Activated CD4-positive, alpha-beta memory T cell treated with anti-CD3 and anti-CD28 coated beads, Interleukin-2, amount 10 ng/mL, durations not matched to agents 7 days and 5 days (primary cell): ENCODE data around the gene DPM3. TPM values are rescaled to one million over a fixed set of nuclear protein-coding genes. Genes with fewer than 3 reads are reported as not detected.

Experiments
- CTCF ChIA-PET: fragments of 350-600 bp; sonication (Branson Sonifier 250); formaldehyde crosslinking; loops from one replicate; lab custom pipeline; 2021; ENCODE audit warnings: antibody characterized with exemption, inconsistent platforms; lab: Charles Lee
- POLR2A ChIA-PET: fragments of 350-600 bp; sonication (Branson Sonifier 250); formaldehyde crosslinking; loops from one replicate; lab custom pipeline; 2021; ENCODE audit warnings: antibody characterized with exemption; lab: Charles Lee
- DNase-seq: peaks from one replicate; pipeline ENCODE4 v3.0.0-alpha.2; 2020
- H3K27ac Mint-ChIP-seq: one replicate; pipeline ENCODE4 v1.8.0; 2021; ENCODE audit warnings: mild to moderate bottlenecking, mixed read lengths
- H3K27me3 Mint-ChIP-seq: one replicate; pipeline ENCODE4 v1.8.0; 2021; ENCODE audit warnings: mixed read lengths
- H3K36me3 Mint-ChIP-seq: one replicate; pipeline ENCODE4 v1.8.0; 2021; ENCODE audit warnings: low read depth, mixed read lengths
- H3K4me1 Mint-ChIP-seq: one replicate; pipeline ENCODE4 v1.8.0; 2021; ENCODE audit warnings: mixed read lengths
- H3K4me3 Mint-ChIP-seq: one replicate; pipeline ENCODE4 v1.8.0; 2021; ENCODE audit warnings: mild to moderate bottlenecking, mixed read lengths
- H3K9me3 Mint-ChIP-seq: one replicate; pipeline ENCODE4 v1.8.0; 2021; ENCODE audit warnings: mixed read lengths
- total RNA-seq, 2 experiments: library from RNA; stranded (reverse); gene quantifications; one replicate each; pipeline ENCODE4 v1.2.3, GENCODE V29; 2021

Gene DPM3
- total RNA-seq, 2 experiments from 2014 or later = 80.2 to 80.6 TPM

DNA sequence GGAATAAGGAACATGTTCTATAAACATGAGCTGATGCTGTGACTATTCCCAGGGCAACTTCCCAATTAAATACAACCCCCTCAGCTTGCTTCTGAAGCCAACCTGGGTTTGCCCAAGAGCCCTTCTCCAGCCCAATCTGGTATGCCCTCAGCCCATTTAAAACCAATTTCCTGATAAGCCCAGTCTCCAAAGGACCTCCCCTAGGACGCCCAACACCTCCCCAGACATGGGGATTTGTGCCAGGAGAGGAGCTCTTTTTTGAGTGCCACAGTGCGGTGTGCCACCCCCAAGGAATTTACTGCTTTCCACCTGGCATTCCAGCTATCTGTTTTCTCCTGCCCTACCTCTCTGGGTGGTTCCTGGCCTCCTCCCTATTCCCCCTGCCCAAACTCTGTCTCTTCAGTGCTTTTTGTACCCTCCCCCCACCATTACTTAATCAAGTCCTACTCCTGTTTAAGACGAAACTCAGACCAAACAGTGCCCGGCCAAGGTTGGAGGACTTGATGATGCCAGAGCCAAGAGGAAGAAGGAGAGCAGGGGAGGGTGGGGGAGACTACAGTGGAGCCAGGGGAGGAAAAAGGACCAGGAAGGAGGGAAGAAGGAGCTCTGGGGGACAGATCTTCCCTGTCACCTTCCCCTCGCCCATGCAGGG is 24.1 kb downstream of the DPM3 start:
- H3K4me3 Mint-ChIP-seq = no peak overlapping the region
- H3K4me1 Mint-ChIP-seq = peaks cover 2% of the 10 kb centered on the region
- no peaks in the 10 kb centered on the region for H3K36me3 Mint-ChIP-seq
- CTCF ChIA-PET = interaction anchor here (0.8 to 1.6 kb wide), 4 partner anchors 20 to 51 kb away, joined by 3 to 5 read pairs (median 4); no protein-coding TSS in a partner anchor
- H3K27ac Mint-ChIP-seq = no peak overlapping the region
- POLR2A ChIA-PET = interaction anchor here (1.6 kb wide), 1 partner anchor 12 kb away, joined by 5 read pairs; no protein-coding TSS in a partner anchor
- peaks cover 30% of the 10 kb centered on the region for H3K27me3 Mint-ChIP-seq
- no peak for DNase-seq
- no peaks in the 10 kb centered on the region for H3K9me3 Mint-ChIP-seq

- DNase-seq = no peak
- no peak overlapping the region for H3K4me3 Mint-ChIP-seq
- no peaks in the 10 kb centered on the region for H3K36me3 Mint-ChIP-seq
- peaks cover 2% of the 10 kb centered on the region for H3K4me1 Mint-ChIP-seq
- H3K9me3 Mint-ChIP-seq = no peaks in the 10 kb centered on the region
- CTCF ChIA-PET = no interaction called here
- H3K27ac Mint-ChIP-seq = no peak overlapping the region
- POLR2A ChIA-PET = no interaction called here
- H3K27me3 Mint-ChIP-seq = peaks cover 23% of the 10 kb centered on the region
These were observed 26.8 kb downstream of the DPM3 start for GRCh38 chr1:155113450-155113980.

DNA sequence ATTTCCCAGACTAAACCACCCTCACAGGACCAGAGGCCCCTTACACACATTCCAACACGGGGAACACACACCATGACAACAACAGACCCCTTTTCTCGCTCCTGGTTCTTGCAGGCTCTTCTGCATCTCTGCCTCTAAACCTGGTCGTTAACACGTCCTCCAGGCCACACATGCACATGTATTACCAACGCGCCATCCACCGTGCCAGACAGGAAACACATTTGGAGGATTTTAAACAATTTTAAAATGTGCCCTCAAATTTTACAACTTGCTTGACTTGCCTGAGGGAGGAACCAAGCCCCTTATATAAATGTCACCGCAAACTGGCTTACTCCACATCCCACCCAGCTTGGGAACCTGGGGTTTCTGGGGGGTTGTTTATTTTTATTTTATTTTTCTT is 29.5 kb downstream of the DPM3 start:
- Mint-ChIP-seq H3K27ac (no peak overlapping the region), H3K4me1 (no peaks in the 10 kb centered on the region), H3K36me3 (no peaks in the 10 kb centered on the region), H3K9me3 (no peaks in the 10 kb centered on the region), H3K27me3 (peaks cover 18% of the 10 kb centered on the region), H3K4me3 (no peak overlapping the region)
- POLR2A ChIA-PET = no interaction called here
- CTCF ChIA-PET = no interaction called here
- no peak for DNase-seq

- ChIA-PET POLR2A (no interaction called here), CTCF (no interaction called here)
- DNase-seq = no peak
- Mint-ChIP-seq H3K27ac (no peak overlapping the region), H3K4me1 (no peaks in the 10 kb centered on the region), H3K27me3 (peaks cover 19% of the 10 kb centered on the region), H3K4me3 (no peak overlapping the region), H3K9me3 (no peaks in the 10 kb centered on the region), H3K36me3 (no peaks in the 10 kb centered on the region)
These were observed 29.9 kb downstream of the DPM3 start for GRCh38 chr1:155110381-155110780.

DNA sequence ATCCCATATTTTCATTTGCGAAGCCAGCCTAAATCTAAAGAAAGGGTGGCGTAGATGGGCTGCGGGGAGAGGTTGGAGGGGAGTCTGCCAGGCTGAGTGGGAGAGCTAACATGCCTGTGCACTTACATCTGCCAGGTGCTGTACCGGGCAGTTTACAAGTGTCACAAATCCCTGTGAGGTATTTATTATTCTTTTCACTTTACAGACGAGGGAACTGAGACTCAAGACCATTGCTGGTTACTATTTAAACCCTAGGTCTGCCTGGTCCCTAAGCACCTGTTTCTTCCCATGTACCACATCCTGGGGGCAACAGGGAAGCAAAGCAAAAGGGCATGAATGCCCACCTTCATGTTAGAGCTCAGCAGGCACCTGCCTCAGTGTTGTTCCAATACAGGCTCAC is 32.0 kb downstream of the DPM3 start:
- CTCF ChIA-PET = interaction anchor here (1.1 kb wide), 1 partner anchor 16 kb away, joined by 3 read pairs; no protein-coding TSS in a partner anchor
- no peaks in the 10 kb centered on the region for H3K36me3 Mint-ChIP-seq
- H3K9me3 Mint-ChIP-seq = no peaks in the 10 kb centered on the region
- H3K27ac Mint-ChIP-seq = no peak overlapping the region
- POLR2A ChIA-PET = no interaction called here
- peaks cover 22% of the 10 kb centered on the region for H3K27me3 Mint-ChIP-seq
- no peak for DNase-seq
- H3K4me3 Mint-ChIP-seq = no peak overlapping the region
- H3K4me1 Mint-ChIP-seq = no peaks in the 10 kb centered on the region

DNA sequence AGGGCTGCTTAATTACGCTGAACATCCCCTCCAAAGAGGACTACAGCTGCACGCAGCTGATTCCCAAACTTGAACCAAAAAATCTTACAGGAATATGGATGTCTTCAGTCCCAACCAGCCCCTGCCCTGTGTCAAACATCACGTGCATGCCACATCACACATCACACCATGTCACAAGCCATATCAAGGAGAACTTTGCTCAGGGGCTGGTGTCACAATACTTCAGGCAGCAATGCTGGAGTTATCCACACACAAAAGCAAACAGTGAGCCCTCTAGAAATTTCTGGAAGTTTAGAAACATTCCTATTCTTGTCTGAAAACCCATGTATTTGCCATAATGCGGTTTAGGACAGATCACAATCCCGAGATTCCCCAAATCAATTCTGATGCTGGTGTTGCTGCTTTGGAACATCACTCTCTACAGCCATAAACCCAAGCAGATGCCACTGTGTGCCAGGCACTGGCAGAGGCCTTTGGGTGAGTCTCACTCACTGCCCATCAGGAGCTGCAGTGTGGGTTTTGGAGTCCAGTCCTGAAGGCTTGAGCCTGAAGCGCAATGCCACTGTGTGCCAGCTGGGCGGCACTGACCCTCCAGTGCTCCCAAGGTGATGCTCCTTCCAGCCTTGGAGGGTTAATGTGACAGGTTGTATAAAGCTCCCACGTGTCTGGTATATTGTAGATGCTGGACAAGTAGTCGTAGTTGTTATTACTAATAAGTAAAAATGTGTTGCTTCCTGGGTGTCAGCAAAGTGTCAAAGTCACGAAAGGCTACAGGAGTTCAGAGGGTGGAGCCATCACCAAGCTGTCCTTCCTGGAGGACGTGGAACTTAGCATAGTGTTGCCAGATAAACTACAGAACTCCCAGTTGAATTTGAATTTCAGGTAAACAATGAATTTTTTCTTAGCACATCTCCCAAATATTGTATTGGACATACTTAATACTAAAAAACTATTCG is 32.7 kb downstream of the DPM3 start:
- DNase-seq = no peak
- H3K4me1 Mint-ChIP-seq = no peaks in the 10 kb centered on the region
- H3K36me3 Mint-ChIP-seq = no peaks in the 10 kb centered on the region
- CTCF ChIA-PET = interaction anchor here (0.8 to 2.9 kb wide), 4 partner anchors 16 to 65 kb away, joined by 3 to 9 read pairs (median 3); partner anchors contain the start of gene KRTCAP2
- peaks cover 22% of the 10 kb centered on the region for H3K27me3 Mint-ChIP-seq
- no peak overlapping the region for H3K27ac Mint-ChIP-seq
- H3K4me3 Mint-ChIP-seq = no peak overlapping the region
- H3K9me3 Mint-ChIP-seq = no peaks in the 10 kb centered on the region
- POLR2A ChIA-PET = no interaction called here

GRCh38 chr1:155106862-155107261 is 33.5 kb downstream of the DPM3 start:
- CTCF ChIA-PET = interaction anchor here (0.8 to 2.9 kb wide), 3 partner anchors 15 to 66 kb away, joined by 3 to 9 read pairs (median 3); partner anchors contain the start of gene KRTCAP2
- H3K27ac Mint-ChIP-seq = no peak overlapping the region
- H3K4me3 Mint-ChIP-seq = no peak overlapping the region

DNA sequence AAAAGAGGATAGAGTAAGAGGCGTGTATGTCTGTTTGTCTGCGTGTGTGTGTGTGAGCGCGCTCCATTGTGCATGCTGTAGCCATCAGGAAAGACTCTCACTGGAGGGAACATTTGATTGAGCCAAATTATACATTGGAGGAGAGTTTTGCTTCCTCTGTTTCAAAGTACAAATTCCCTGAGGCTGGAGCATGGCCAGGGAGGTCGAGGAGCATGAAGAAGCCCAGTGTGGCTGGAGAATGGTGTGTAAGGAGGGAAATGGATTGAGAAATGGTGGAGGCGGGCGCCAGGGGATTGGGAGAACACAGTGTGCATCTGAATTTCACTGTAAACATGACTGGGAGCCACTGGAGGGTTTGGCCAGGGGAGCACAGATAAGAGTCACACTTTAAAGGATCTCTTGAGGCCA is 34.7 kb downstream of the DPM3 start:
- DNase-seq = no peak
- H3K27me3 Mint-ChIP-seq = peaks cover 22% of the 10 kb centered on the region
- no peaks in the 10 kb centered on the region for H3K9me3 Mint-ChIP-seq
- H3K36me3 Mint-ChIP-seq = no peaks in the 10 kb centered on the region
- H3K4me3 Mint-ChIP-seq = no peak overlapping the region
- CTCF ChIA-PET = interaction anchor here (2.9 kb wide), 1 partner anchor 14 kb away, joined by 9 read pairs; no protein-coding TSS in a partner anchor
- no peaks in the 10 kb centered on the region for H3K4me1 Mint-ChIP-seq
- H3K27ac Mint-ChIP-seq = no peak overlapping the region
- POLR2A ChIA-PET = no interaction called here

More at GRCh38 chr1:155106862-155107261, 33.5 kb downstream of the DPM3 start:
- no peaks in the 10 kb centered on the region for H3K4me1 Mint-ChIP-seq
- POLR2A ChIA-PET = no interaction called here
- no peaks in the 10 kb centered on the region for H3K9me3 Mint-ChIP-seq
- H3K27me3 Mint-ChIP-seq = peaks cover 22% of the 10 kb centered on the region
- no peak for DNase-seq
- no peaks in the 10 kb centered on the region for H3K36me3 Mint-ChIP-seq

DNA sequence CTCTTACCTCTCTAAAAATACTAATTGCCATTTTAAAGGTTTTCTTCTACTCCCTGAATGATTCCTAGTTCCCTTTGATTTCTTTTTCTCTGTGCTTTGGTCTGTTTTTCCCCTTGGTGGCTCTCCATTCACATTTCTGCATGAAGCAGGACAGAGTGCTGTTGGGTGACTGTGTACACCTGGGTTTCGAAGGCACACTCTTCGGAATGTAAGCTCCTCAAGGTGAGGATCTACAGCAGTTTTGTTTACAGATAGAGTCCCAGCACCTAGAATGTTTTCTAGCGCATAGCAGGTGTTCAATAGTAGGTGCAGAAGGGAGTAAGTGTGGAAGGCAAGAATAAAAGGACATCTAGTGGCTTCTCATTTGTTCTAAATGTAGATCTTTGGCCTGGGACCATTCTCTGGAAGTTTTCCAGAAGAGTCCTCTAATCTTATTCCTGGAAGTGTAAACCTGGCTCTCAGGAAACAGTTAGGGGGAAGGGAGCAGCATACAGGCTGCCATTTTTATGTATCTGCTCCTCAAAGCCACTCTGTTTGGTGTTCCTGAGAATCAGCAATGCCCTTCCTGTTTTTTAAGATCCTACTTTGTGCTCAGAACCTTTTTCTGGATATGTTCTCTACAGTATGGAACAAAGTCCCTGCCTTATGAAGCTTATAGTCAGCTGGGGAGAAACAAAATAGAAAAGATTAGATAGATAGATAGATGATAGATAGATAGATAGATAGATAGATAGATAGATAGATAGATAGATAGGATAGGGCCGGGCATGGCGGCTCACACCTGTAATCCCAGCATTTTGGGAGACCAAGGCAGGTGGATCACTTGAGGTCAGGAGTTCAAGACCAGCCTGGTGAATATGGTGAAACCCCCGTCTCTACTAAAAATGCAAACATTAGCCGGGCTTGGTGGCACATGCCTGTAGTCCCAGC is 35.5 kb downstream of the DPM3 start:
- Mint-ChIP-seq H3K27me3 (peaks cover 20% of the 10 kb centered on the region), H3K4me1 (no peaks in the 10 kb centered on the region), H3K4me3 (no peak overlapping the region), H3K36me3 (no peaks in the 10 kb centered on the region), H3K27ac (no peak overlapping the region), H3K9me3 (no peaks in the 10 kb centered on the region)
- DNase-seq = no peak
- CTCF ChIA-PET = interaction anchor here (2.9 kb wide), 1 partner anchor 13 kb away, joined by 9 read pairs; no protein-coding TSS in a partner anchor
- POLR2A ChIA-PET = interaction anchor here (0.6 kb wide), 1 partner anchor 606 kb away, joined by 3 read pairs; no protein-coding TSS in a partner anchor

DNA sequence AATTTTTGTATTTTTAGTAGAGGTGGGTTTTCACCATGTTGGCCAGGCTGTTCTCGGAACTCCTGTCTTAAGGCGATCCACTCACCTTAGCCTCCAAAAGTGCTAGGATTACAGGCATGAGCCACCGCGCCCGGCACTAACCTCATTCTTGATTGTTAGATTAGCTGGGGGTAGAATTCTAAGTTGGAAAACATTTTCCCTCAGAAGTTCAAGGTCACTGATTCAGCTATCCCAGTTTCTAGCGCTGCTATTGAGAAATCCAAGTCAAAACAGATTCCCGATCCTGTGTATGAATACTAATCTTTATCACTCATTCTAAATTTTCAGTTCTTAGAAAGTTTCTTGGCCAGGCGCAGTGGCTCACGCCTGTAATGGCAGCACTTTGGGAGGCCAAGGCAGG is 37.0 kb downstream of the DPM3 start:
- Mint-ChIP-seq H3K9me3 (no peaks in the 10 kb centered on the region), H3K36me3 (no peaks in the 10 kb centered on the region), H3K27me3 (peaks cover 19% of the 10 kb centered on the region), H3K4me1 (no peaks in the 10 kb centered on the region), H3K4me3 (no peak overlapping the region), H3K27ac (no peak overlapping the region)
- ChIA-PET POLR2A (no interaction called here), CTCF (no interaction called here)
- DNase-seq = no peak

DNA sequence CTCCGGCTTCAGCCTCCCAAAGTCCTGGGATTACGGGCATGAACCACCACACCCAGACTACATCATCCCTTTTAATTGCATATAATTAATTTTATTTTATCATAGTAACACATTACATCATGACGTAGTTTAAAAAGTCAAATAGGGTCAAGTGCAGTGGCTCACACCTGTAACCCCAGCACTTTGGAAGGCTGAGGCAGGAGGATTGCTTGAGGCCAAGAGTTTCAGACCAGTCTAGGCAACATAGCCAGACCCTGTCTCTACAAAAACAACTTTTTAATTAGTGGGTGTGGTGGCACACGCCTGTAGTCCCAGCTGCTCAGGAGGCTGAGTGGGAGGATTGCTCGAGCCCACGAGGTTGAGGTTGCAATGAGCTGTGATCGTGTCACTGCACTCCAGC is 41.0 kb downstream of the DPM3 start:
- Mint-ChIP-seq H3K36me3 (no peaks in the 10 kb centered on the region), H3K27me3 (peaks cover 27% of the 10 kb centered on the region), H3K9me3 (no peaks in the 10 kb centered on the region), H3K4me3 (no peak overlapping the region), H3K4me1 (no peaks in the 10 kb centered on the region), H3K27ac (no peak overlapping the region)
- no peak for DNase-seq
- CTCF ChIA-PET = interaction anchor here (2.9 to 5.1 kb wide), 3 partner anchors 9 to 73 kb away, joined by 12 to 25 read pairs (median 17); partner anchors contain the start of gene KRTCAP2
- POLR2A ChIA-PET = no interaction called here

DNA sequence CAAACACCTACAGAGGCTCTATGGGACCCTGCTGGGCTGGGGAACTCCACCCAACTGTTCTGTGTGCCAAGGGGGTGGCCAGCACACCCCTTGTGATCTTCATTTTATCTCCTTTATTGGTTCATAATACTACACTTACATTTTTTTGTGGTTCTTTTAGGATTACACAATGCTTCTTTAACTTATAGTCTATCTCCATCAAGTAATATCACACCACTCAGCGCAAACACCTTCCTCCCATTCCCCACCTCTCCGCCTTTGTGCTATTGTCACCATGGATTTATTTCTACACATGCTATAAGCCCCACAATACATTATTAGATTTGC is 45.7 kb downstream of the DPM3 start:
- POLR2A ChIA-PET = interaction anchor here (1.0 kb wide), 1 partner anchor 78 kb away, joined by 3 read pairs; the partner anchor contains the start of gene KRTCAP2
- no peak for DNase-seq
- H3K9me3 Mint-ChIP-seq = no peaks in the 10 kb centered on the region
- H3K36me3 Mint-ChIP-seq = no peaks in the 10 kb centered on the region
- CTCF ChIA-PET = interaction anchor here (0.9 to 5.1 kb wide), 4 partner anchors 10 to 78 kb away, joined by 3 to 25 read pairs (median 8); partner anchors contain the start of gene KRTCAP2
- peaks cover 30% of the 10 kb centered on the region for H3K27me3 Mint-ChIP-seq
- H3K4me1 Mint-ChIP-seq = peaks cover 5% of the 10 kb centered on the region
- no peak overlapping the region for H3K4me3 Mint-ChIP-seq
- no peak overlapping the region for H3K27ac Mint-ChIP-seq
